Ishikawa (cell line): ENCODE data around the gene ANTXR1.

ENCODE experiments used
- CREB1 ChIP-seq: IDR thresholded peaks from 2 replicates; pipeline ENCODE4 v1.6.1; 2012; ENCODE audit warnings: low read depth
- FOXM1 ChIP-seq: IDR thresholded peaks from 2 replicates; pipeline ENCODE4 v1.6.1; 2012; ENCODE audit warnings: low read depth, borderline replicate concordance
- RAD21 ChIP-seq: IDR thresholded peaks from 2 replicates; pipeline ENCODE4 v1.6.1; 2012; ENCODE audit warnings: low read depth
- TEAD4 ChIP-seq: IDR thresholded peaks from 2 replicates; pipeline ENCODE4 v1.6.1; 2012
- YY1 ChIP-seq: IDR thresholded peaks from 2 replicates; pipeline ENCODE4 v1.6.1; 2012; ENCODE audit warnings: low read depth

DNA sequence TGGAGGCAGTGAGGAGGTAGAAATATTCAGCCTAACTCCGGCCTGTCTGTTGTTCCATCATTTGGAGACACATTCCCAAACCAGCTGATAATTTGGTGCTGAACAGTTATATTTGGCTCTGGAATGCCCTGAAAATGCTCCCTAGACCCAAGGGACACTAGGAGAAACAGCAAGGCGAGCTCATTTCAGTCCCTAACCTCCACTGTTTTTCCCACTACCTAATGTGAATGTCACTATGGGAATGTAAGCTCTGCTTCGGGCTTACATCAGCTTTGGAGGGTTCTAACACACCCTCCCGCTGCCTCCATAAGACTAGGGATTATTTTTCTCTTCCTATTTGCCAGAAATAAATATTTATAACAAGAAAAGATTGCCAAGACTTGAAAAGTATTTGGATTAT is 103.5 kb downstream of the ANTXR1 start:
- TF ChIP-seq RAD21 (no peak), FOXM1 (no peak), TEAD4 (no peak), CREB1 (no peak), YY1 (no peak)
